Subcutaneous abdominal adipose tissue (tissue), 5 donors: ENCODE measurements around the gene HMG20B.

Experiments
- H3K27ac ChIP-seq: one replicate; pipeline ENCODE4 v1.7.0; 2013; ENCODE audit warnings: low read depth, mild to moderate bottlenecking, inconsistent platforms, low read length, moderate library complexity
- H3K27me3 ChIP-seq, 5 donors: one replicate each; pipeline ENCODE4 v1.7.0; 2013; ENCODE audit warnings: low read length in 5 of 5, inconsistent platforms in 1 of 5; ENCODE audit not compliant: control insufficient read depth in 5 of 5, insufficient read depth in 4 of 5
- H3K36me3 ChIP-seq, 5 donors: one replicate each; pipeline ENCODE4 v1.7.0; 2013; ENCODE audit warnings: low read length in 5 of 5; ENCODE audit not compliant: control insufficient read depth in 5 of 5, insufficient read depth in 5 of 5
- H3K4me1 ChIP-seq, 5 donors: one replicate each; pipeline ENCODE4 v1.7.0; 2013; ENCODE audit warnings: low read length in 5 of 5, mild to moderate bottlenecking in 3 of 5, moderate library complexity in 1 of 5; ENCODE audit not compliant: control insufficient read depth in 5 of 5, insufficient read depth in 5 of 5
- H3K4me3 ChIP-seq, 5 donors: one replicate each; pipeline ENCODE4 v1.7.0; 2013; ENCODE audit warnings: low read length in 5 of 5, low read depth in 1 of 5
- H3K9ac ChIP-seq, 5 donors: one replicate each; pipeline ENCODE4 v1.7.0; 2013; ENCODE audit warnings: low read length in 5 of 5, mild to moderate bottlenecking in 4 of 5, moderate library complexity in 3 of 5
- H3K9me3 ChIP-seq, 5 donors: one replicate each; pipeline ENCODE4 v1.7.0; 2013; ENCODE audit warnings: low read length in 5 of 5; ENCODE audit not compliant: control insufficient read depth in 5 of 5
- donor health status: healthy.
- donor health status: healthy.
- donor health status: healthy.
- donor health status: healthy.
- donor health status: healthy.

The HMG20B gene

DNA sequence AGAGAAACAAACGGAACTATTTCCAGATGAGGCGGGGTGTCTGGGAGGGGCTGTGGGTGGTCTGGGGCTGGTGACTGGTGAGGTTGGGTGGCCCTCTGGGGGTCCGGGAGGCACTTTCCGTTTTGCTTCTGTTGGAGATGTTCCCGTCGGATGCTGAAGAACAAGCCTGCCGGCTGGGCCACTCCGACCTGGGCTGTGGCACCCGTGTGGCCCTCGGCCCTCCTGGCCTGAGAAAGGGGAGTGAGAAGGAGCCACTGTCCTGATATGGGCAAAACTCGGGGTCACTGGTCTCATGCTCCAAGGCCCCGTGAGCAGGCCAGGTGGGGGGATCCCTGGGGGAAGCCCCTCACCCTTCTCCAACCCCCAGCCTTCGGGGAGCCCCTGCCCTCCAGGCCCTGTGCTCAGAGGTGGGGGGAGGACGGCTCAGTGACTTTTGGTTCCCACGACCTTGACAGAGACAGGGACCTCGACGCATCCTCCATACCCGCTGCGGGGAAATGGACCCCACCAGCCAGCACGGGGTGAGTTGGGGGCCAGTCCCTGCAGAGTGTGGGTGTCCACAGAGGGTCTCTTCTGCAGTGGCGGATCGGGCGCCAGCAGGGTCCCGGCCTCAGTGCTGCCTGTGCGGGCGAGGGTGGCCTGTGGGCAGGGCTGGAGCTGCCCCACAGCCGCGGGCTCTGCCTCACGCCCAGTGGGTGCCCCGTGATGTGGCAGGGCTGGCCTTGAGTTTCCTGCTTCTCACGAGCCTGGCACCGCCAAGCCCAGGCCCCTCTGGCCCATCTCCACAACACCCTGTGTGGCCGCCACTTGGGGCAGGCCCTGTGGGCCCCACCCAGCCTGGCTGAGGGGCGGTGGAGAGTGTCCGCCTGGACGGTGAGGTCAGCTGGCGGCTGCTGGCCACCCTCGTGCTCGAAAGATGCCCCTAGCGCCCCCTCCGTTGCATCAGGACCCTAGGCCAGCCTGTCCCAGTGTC lies 38.3 kb downstream of the HMG20B start:
- H3K27me3 ChIP-seq = peaks cover 1 to 10% (median 4%) of the 10 kb centered on the region in 5 donors
- peaks cover 0 to 2% (median 0%) of the 10 kb centered on the region in 5 donors for H3K9me3 ChIP-seq
- H3K36me3 ChIP-seq = peaks cover 0 to 45% (median 32%) of the 10 kb centered on the region in 5 donors
- no peak overlapping the region for H3K27ac ChIP-seq
- no peak overlapping the region for H3K9ac ChIP-seq
- H3K4me1 ChIP-seq = peaks cover 0 to 46% (median 38%) of the 10 kb centered on the region in 5 donors
- H3K4me3 ChIP-seq = no peak overlapping the region

DNA sequence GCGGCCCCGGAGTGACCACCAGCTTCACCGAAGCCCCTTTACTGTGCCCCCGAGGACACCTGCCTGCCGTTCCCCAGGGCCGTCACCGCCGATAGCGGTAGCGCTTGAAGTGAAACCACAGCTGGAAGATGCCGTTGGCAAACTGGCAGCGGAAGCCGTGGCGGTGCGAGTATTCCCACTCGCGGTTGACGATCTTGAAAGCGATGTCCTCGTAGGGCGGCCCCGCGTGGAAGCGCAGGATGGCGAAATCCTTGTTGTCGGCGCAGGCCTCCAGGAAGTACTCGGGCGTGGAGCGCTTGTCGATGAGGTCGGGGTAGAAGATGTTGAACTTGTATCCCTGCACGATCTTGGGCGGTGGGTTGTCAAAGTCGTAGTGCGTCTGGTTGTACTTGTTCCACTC lies 39.1 kb downstream of the HMG20B start:
- Histone ChIP-seq H3K36me3 (peaks cover 0 to 48% (median 32%) of the 10 kb centered on the region in 5 donors), H3K4me3 (no peak overlapping the region), H3K4me1 (peaks cover 0 to 39% (median 30%) of the 10 kb centered on the region in 5 donors), H3K9me3 (peaks cover 0 to 2% (median 0%) of the 10 kb centered on the region in 5 donors), H3K27me3 (peaks cover 0 to 9% (median 3%) of the 10 kb centered on the region in 5 donors), H3K27ac (no peak overlapping the region), H3K9ac (no peak overlapping the region)

DNA sequence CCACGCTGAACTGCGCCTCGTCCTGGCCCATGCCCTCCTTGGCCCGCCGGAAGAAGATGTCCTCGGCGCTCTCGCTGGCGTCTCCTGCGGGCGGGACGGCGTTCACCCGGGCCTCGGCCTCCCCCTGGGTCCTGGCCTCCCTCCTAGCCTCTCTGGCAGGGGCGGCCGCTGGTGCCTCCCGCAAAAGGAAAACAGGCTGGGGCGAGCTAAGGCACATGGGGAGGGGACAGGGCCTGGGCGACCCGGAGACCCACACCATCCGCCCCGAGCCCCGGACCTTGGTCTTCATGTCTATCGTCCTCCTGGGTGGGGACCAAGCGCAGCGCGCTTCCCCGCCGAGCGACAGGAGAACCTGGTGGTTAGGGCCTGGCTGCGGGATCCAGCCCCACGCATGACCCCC lies 39.6 kb downstream of the HMG20B start:
- H3K27ac ChIP-seq = no peak overlapping the region
- no peak overlapping the region for H3K9ac ChIP-seq
- H3K27me3 ChIP-seq = peaks cover 0 to 7% (median 3%) of the 10 kb centered on the region in 5 donors
- no peak overlapping the region for H3K4me3 ChIP-seq
- peaks cover 0 to 51% (median 35%) of the 10 kb centered on the region in 5 donors for H3K36me3 ChIP-seq
- H3K4me1 ChIP-seq = peaks cover 0 to 34% (median 25%) of the 10 kb centered on the region in 5 donors
- H3K9me3 ChIP-seq = peaks cover 0 to 2% (median 0%) of the 10 kb centered on the region in 5 donors

DNA sequence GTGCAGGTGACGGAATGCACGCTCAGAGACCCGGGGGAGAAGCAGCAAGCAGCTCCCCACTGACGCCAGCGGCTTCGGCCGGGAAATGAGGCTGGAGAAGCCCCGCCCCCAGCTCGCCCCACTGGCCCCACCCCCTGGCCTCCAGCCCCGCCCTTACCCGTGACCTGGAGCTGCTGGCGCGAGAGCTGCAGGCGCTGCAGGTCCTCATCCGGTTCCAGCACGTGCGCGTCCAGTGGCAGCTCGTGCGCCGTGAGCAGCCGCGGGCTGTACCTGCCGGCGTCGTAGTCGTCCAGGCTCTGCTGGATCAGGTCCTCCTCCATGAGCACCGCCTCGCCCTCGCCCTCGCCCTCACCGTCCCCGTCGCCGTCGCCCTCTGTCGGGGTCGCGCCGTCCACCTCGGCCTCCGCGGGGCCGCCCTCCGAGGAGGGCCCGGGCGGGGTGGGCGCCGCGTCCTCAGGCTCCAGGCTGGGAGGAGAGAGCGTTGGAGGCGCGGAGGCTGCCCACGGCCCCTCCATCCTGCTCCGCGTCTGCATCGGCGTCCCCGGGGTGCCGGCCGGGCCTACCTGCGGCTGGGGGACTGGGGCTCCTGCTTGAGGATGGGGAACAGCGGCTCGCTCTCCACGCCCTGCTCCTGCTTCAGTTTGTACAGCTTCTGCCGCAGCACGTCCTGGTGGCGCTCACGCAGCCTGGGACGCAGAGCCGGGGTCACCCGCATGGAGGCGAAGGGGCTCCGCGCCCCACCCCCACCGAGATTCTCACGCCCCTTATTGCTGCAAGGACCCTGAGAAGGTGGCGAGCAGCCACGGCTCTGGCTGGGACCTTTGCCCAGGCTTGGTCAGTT lies 40.4 kb downstream of the HMG20B start:
- H3K27me3 ChIP-seq = no peaks in the 10 kb centered on the region
- H3K9ac ChIP-seq = no peak overlapping the region
- peaks cover 0 to 2% (median 0%) of the 10 kb centered on the region in 5 donors for H3K9me3 ChIP-seq
- H3K4me3 ChIP-seq = no peak overlapping the region
- H3K27ac ChIP-seq = no peak overlapping the region
- peaks cover 0 to 56% (median 35%) of the 10 kb centered on the region in 5 donors for H3K36me3 ChIP-seq
- peaks cover 0 to 31% (median 18%) of the 10 kb centered on the region in 5 donors for H3K4me1 ChIP-seq

DNA sequence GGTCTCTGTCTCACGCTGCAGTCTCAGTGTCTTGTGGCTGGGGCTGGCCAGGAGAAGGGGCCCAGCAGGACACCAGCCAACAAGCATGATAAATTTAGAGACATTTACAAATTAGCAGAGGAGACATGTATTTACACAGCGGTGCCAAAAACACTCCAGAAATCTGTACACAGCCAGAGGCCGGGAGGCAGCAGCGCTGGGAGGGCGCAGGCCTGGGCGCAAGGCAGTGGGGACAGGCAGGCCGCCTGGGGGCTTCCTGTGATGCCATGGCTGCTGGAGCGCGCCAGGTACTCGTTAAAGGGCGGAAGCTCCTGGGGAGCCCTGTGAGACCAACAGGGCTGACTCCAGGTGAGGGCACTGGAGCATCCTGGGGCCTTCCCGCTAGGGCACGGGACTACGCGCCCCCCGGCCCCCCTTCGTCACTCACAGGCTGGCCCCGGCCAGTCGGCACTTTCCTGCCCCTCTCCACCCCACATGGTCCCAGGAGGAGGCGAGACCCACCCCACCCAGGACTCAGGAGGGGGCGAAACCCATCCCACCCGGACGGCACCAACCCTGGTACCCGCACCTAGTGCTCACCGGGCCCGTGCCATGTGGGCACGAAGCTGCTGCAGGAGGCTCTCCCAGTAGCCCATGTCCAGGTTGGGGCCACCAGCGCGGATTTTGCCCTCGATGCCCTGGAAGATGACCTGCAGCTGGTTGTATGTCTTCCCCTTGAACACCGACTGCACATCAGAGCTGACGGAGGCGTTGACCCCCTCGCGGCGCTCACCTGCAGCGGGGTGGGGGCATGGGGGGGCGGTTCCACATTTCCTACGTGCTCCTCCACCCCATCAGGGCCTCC lies 41.3 kb downstream of the HMG20B start:
- Histone ChIP-seq H3K4me3 (no peak overlapping the region), H3K27me3 (no peaks in the 10 kb centered on the region), H3K36me3 (peaks cover 0 to 58% (median 35%) of the 10 kb centered on the region in 5 donors), H3K27ac (no peak overlapping the region), H3K9ac (no peak overlapping the region), H3K4me1 (peaks cover 0 to 26% (median 17%) of the 10 kb centered on the region in 5 donors), H3K9me3 (peaks cover 0 to 2% (median 0%) of the 10 kb centered on the region in 5 donors)

DNA sequence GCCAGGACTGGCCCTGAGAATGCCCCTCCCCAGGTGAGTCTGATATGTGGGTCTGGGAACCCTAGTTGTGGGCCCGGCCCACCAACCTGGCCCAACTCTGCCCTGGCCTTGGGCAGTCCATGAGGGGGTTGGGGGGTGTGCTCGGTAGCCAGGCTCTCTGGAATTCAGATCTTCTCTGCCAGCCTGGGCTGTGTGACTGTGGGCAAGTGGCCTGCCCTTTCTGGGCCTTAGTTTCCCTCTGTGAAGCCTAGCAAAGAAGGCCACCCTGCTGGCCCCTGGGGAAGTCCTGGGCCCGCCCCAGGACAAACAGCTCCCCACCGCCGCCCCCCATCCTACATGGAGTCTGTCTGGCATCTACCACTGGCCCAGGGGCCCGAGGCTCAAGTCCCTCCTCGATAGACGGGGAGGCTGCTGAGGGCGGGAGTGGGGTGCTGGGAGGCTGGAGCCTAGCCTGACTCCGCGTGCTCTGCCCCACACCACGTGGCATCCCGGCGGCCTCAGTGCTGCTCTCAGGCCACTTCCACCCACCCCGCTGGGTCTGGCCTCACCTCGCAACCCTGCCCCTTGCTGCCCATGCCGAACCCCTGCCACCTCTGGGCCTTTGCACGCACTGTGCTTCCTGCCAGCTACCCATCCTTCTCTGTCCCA lies 42.2 kb downstream of the HMG20B start:
- Histone ChIP-seq H3K27ac (no peak overlapping the region), H3K9ac (no peak overlapping the region), H3K27me3 (no peaks in the 10 kb centered on the region), H3K36me3 (peaks cover 0 to 67% (median 37%) of the 10 kb centered on the region in 5 donors), H3K4me1 (peaks cover 0 to 16% (median 9%) of the 10 kb centered on the region in 5 donors), H3K4me3 (no peak overlapping the region), H3K9me3 (peaks cover 0 to 2% (median 0%) of the 10 kb centered on the region in 5 donors)

DNA sequence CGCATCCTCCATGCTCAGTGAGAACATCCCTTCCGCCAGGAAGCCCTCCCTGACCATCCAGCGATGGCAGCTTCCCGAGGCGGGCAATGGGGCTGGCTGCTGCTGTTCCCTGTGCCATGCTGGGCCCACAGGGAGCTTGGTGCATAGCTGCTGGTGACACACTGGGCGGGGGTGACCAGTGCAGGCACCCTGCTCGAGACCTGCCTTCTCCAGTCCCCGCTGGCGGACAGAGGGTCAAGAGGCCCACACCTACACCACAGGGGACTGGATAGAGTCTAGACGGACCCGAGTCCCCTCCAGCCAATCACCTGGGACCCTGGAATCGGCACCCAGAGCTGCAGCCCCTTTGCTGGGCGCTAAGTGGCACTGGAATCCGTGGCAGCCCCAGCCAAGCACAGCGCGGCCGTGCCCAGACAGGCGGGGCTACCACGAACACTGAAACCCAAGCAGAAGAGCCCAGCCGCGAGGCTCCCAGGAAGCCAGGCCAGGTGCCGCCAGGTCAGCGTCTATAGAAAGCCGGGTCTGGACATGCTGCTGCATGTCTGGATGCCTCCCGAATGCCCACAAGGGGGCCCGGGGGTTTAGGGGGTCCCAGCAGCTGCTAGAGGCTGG lies 42.9 kb downstream of the HMG20B start:
- H3K4me1 ChIP-seq = peaks cover 0 to 10% (median 5%) of the 10 kb centered on the region in 5 donors
- no peak overlapping the region for H3K27ac ChIP-seq
- H3K4me3 ChIP-seq = no peak overlapping the region
- H3K9ac ChIP-seq = no peak overlapping the region
- peaks cover 0 to 74% (median 38%) of the 10 kb centered on the region in 5 donors for H3K36me3 ChIP-seq
- H3K9me3 ChIP-seq = peaks cover 0 to 2% (median 0%) of the 10 kb centered on the region in 5 donors
- H3K27me3 ChIP-seq = no peaks in the 10 kb centered on the region

DNA sequence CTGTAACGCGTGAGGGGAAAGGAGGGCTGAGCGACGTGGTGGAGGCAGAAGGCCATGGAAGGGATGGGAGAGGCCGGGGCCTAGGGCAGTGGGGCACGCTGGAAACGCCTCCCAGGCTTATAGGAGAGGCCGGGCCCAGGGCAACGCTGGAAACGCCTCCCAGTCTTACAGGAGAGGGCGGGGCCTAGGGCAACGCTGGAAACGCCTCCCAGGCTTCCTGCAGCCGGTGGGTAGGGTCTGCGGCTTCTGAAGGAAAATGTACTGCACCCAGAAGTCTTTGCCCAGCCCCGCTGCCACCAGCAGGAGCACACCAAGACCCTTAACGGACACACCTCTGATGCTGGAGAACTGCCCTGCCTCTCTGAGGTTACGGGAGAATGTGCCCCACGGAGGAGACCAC lies 44.7 kb downstream of the HMG20B start:
- Histone ChIP-seq H3K4me1 (peaks cover 0 to 8% (median 5%) of the 10 kb centered on the region in 5 donors), H3K9me3 (no peaks in the 10 kb centered on the region), H3K27me3 (no peaks in the 10 kb centered on the region), H3K36me3 (peaks cover 0 to 75% (median 29%) of the 10 kb centered on the region in 5 donors), H3K9ac (peak overlapping the region in 1 of 5 donors; percentile 30), H3K27ac (no peak overlapping the region), H3K4me3 (peak overlapping the region in 1 of 5 donors; percentile 17)
